HG02588 (cell line): ENCODE data around the gene CLCN7.
"Not testable (repeated sequence)": the region's sequence is repeated elsewhere in the genome, so short reads cannot be mapped to it uniquely, and the experiment has no call there.

Source experiments
- ATAC-seq: cut with Tn5 transposase; IDR thresholded peaks from one replicate; pipeline ENCODE4 v1.9.1; 2021; ENCODE audit warnings: mild to moderate bottlenecking, moderate library complexity; ENCODE audit not compliant: unreplicated experiment

Gene CLCN7

DNA sequence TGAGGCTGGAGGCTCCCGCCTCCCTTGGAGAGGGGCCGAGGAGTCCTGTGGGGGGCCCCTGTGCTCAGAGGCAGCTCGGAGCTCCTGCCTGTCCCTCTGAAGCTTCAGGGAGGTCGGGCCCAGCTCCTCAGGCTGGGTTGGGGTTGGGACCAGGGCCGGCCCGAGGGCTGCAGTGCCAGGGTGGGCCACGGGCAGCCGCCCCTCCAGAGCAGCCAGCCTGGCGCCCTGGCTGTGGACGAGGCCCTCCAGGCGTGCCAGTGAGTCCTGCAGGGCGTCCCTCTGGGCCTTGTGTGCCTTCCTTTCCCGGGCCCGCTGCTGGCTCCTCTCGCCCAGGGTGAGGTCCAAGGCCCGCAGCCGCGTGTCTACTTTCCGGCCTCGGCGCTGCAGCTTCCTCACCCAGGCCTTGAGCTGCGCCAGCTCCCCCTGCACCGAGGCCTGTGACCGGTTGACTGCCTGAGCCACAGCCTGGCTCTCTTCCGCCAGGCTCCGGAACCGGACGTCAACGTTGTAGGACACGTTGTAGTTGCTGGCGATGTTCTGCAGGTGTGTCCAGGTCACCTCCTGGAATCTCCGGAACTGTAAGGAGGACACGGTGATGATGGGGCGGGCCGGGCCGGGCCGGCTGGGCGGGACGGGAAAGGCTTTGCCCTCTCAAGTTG, 12.7 kb upstream of the CLCN7 start:
- ATAC-seq, result no peak

DNA sequence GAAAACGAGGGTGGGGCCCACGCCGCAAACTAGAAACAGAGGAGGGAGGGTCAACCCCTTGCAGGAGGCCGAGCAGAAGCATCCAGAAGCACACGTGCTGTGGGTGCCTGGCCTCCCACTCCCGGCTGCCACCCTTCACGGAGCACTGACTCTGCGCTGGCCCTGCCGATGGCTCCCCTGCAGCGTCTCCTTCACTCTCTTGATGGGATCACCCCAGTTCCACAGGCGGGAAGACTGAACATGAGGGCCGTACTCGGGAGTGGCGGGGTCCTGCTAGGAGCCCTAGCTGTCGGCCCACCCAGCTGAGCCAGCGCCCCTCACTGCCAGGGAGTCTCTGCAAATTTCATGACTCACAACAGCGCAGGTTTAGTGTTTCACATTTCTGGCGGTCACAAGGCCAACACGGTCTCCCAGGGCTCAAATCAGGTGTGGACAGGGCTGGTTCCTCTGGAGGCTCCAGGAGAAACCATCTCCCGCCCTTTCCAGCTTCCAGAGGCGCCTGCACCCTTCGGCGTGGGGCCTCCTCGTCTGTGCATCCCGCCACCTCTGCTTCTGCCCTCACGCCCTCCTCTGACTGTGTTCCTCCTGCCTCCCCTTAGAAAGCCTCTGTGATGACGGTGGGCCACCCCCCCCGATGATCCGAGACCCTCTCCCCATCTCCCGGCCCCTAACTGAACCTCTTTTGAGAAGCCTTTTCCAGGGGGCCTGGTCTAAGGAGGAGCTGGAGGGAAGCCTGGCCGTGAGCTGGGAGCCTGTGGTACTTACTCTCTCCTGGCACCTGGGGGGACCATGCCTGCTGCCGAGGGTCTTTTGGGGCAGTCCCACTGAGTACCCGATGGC, 11.9 kb upstream of the CLCN7 start:
- ATAC-seq, result no peak

DNA sequence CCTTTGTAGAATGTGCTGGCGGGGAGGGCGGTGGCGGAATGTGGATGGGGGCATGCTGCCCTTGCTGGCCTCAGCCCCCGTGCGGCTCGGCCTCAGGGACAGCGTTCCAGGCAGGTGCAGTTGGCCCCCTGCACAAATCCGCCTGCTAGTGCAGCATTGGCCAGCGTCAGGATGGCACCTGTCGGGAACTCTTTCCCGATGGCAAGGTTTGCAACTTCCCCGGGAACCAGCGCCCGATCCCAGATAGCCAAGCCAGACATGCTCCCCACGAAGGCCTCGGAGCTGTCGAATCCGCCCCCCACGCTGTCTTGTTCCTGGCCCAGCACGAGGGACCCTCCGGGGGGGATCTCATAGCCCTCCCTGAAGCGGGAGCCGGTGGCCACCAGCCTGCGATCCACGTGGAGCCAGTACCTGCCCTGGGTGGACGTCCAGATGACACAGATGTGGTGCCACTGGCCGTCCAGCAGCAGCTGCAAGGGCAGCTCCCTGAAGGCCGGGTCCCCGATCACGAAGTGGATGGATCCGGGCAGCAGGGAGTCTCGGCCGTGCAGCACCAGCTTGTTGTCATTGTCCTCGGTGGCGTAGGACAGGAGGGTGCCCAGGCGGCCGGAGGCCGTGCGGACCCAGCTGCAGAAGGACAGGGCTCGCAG, 11.1 kb upstream of the CLCN7 start:
- ATAC-seq, result no peak

DNA sequence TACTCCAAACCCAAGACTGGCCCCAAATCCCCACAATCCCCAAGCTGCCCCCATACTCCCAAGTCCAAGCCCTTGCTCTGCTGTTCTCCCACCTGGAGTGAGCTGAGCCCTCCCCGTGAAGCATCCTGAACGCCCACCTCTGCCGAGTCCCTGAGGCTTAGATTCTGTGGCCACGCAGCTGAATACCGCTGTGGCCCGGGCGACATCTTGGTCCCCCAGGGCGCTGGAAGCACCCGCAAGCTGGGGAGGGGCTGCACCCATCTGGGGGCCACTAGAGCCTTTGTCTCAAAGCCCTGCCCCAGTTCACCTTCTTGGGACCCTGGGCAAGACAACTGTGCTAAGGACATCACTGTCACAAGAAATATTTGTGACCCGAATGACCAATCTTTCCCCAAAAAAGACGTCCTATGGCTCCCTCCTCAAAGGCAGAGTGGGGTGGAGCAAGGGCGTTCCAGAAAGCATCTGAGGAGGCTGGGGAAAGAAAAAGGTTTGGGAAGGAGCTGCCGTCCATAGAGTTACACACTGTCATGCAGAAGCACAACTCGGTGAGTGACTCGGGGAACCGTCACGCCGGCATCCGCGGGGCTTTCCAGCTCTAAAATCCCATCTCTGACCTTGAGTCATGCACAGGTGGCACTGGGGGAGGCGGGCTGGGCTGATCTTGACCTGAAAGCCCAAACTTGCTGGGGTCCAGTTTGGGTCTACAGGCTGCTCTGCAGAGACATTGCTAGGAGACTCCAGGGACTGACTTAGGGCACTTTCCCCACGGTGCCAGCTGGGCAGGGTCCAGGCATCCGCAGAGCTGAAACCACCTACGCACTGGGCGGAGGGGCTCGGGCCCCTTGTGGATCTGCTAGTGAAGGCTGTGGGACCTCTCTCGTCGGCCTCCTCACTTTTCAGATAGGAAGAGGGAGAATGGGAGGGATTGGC, 7.3 kb upstream of the CLCN7 start:
- ATAC-seq, result no peak

DNA sequence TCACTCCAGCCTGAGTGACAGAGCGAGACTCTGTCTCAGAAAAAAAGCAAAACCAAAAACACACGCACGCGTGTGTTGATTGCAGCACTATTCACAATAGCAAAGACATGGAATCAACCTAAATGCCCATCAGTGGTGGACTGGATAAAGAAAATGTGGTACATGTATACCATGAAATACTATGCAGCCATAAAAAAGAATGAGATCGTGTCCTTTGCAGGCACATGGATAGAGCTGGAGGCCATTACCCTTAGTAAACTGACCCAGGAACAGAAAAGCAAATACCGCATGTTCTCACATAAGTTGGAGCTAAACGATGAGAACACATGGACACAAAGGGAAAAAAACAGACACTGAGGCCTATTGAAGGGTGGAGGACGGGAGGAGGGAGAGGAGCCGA, 4.1 kb upstream of the CLCN7 start:
- ATAC-seq, result not testable (repeated sequence)

DNA sequence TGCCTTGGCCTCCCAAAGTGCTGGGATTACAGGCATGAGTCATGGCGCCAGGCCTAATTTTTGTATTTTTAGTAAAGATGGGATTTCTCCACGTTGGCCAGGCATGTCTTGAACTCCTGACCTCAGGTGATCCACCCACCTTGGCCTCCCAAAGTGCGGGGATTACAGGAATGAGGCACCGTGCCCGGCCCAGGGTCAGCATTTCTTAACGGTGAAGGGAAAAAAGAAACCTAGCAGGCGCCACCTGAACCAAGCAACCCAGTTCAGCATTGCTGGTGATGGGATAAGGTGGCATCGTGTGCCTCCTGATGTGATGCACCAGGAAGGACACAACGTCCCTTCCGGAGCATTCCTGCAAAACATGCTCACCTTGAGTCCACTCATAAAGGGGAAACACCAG, 2.2 kb upstream of the CLCN7 start:
- ATAC-seq, result no peak

DNA sequence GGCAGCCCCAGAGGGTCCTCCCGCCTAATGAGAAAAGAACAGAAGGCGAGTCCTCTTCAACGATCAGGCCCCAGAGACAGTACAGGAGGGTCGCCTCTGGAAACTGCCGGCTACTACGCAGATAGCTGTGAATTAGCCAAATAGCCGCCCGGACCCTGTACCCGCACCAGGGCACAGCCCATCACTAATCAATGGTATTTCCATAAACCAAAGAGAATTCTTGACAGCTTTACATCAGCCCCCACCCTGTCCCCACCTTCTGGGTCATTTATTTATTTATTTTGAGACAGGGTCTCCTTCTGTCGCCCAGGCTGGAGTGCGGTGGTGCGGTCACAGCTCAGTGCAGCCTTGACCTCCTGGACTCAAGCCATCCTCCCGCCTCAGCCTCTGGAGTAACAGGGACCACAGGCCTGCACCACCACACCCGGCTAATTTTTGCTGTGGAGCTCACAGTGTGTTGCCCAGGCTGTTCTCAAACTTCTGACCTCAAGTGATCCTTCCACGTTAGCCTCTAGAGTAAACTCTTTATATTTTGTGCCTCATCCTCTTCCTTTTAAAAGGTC, 805 bp upstream of the CLCN7 start:
- no peak for ATAC-seq

DNA sequence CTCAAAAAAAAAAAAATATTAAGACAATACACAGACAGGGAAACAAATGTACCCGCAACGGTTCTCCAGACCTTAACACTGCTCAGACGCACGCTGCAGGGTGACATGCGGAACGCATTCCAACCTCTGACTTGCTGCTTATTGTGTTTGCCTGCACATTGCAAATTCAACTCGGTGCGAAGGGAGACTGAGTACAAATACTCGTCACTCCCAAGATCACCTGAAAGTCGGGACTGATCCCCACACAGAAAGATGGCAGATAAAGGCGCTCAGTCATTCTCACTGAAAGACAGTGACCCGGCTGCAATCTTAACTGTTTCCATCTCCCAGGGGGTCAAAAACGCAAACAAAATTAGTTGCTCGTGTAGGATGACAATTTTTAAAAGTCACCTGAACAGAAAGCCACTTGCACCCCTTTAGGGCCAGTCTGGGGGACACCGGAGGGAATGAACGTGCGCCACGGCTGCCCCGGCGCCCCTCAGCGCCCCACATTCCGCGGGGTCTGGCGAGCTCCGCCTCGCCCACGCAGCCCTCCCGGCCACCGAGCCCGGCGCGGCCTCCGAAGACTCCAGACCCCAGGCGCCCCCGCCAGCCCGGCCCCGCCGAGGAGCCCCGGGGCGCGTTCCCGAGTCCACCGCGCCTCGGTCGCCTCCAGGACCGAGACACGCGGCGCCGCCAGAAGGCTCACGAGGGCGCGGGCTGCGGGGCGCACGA, 589 bp downstream of the CLCN7 start:
- ATAC-seq, result peak; percentile 17

DNA sequence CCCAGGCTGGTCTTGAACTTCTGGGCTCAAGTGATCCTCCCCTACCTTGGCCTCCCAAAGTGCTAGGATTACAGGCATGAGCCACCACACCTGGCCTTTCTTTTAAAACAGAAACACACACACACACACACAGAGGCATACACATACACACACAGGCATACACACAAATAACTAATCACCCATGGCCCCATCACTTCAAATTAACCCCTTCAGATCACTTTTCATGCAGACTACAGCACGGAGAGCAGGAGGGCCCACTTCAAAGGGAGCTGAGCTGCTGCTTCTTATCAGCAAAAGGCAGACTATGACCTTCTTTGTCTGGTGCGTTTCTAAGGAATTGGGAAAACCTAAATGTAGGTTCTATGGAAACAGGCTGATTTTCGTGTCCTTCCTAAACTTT, 1.9 kb downstream of the CLCN7 start:
- no peak for ATAC-seq

DNA sequence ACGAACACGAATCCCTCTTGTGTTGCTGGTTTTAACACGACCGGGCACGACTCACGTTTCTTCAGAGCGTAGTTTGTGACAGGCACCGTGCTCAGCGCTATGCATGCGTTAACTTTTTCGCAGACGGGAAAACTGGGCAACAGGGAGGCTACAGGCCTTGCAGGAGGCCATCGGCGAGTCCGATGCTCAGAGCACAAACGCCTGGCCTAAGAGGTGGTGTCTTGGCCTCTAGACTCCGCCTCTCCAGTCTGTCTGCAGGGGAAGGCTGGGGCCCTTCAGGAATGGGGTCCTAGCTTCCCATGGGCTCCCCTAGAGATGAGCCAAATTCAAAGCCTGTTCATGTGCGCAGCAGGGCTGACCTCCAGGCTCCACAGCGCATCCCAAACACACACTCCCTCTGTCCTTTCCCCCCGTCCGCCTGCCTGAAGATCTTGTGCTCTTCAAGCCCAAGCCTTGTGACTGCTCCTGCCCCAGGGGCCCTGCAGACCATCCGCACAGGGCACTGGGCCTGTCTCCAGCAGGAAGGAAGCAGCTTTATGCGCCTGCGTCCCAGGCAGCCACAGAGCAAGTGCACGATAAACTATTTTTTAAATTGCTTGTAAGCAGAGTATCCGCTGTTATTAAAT, 3.1 kb downstream of the CLCN7 start:
- ATAC-seq, result no peak

DNA sequence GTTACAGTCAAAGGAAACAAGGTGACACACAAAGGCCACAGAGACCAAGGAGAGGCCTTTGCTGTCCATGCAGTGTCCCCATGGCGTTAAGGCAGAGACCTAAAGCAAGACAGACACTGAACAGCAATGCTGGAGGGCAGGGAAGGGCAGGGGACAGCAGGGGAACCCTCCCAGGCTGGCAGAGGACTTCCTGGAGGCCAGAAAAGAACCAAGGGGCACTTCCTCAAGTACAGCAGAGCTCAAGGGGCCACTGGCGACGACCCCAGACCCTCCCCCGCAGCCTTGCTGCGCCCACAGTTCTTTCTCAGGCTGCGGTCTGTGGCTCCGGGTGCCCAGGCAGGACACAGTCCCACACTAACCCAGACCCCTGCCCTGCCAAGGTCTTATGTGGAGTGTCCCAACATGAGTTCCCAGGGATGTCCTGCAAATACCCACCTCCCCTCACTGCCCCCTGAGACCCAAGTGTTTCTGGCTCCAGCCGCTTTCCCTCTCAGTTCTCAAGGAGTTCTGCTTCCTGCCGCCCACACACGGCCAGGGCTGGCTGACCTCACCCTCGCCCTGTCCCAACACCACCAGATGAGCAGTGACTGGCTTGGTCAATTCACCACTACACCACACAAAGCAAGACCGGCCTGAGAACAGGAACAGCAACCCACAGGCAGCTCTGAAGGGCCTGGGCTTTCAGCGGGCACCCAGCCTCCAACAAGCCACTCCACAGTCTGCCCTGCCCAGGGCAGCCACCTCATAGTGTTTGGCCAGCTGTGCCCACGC, 4.2 kb downstream of the CLCN7 start:
- ATAC-seq, result no peak

DNA sequence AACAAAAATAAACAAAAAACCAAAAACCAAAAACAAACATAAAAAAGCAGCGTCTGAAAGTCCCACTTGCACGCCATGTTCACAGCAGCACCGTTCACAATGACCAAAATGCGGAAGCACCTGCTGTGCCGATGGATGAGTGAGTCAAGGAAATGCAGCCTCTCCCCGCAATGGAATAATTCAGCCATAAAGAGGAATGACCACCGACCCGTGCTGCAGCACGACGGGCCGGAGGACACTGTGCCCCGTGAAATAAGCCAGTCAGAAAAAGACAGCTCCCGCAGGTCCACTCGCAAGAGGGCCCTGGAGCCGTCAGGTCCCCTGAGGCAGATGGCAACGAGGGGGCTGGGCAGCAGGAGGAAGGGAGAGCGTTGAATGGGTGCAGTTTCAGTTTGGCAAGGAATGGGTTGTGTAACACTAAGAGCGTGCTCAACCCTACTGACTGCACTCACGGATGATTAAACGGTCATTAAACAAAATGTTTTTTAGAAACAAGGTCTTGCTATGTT, 5.1 kb downstream of the CLCN7 start:
- no peak for ATAC-seq

DNA sequence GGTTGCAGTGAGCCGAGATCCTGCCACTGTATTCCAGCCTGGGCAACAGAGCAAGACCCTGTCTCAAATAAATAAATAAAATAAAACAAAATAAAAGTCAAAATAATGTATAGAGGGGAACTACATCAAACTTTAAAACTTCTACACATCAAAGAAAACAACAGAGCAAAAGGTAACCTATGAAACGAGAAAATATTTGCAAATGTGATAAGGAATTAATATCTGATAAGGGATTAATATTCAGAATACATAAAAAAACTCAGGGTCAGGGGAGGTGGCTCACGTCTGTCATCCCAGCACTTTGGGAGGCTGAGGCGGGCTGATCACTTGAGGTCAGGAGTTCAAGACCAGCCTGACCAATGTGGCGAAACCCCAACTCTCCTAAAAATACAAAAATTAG, 5.7 kb downstream of the CLCN7 start:
- ATAC-seq, result not testable (repeated sequence)

DNA sequence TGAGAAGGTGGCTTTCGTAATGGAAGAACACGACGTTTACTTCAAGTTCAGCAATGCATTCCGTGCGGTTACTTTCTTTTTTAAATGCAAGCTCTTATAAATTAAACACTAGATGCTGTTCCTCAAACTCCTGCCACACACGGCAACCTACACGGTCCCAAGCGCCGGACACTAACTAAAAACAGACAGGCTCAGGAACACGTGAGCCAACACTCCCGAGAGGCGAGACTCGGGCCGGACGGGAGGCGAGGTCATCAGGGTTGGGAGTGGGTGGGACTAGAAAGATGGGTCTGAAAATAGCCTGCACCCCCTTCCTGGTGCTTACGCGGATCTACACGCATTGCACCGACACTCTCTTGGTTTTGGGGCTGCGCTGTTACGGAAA, 6.4 kb downstream of the CLCN7 start:
- no peak for ATAC-seq

DNA sequence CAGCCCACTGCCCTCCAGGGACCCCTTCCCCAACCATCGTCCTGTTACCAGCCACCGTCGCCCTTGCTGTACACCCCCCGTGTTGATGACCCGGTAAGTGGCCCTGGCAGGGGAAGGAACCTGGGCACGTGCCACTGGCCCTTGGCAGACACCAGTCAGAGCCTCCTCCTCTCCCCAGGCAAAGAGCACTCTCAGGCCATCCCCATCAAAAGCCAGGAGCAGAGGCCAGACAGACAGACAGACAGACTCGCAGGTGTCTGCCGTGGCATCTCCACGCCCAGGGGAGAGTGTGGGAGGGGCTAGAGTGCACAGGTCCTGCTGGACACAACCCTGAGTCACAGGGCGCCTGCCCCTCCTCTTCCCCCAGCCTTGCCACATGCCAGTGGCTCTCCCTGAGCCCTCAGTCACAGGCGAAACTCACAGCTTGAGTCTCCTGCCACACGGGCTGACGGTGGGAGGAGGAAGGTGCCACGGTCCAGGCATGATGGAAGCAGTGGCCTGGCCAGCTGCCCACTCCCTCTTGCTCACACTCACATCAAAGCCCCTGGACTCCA, 7.8 kb downstream of the CLCN7 start:
- no peak for ATAC-seq

DNA sequence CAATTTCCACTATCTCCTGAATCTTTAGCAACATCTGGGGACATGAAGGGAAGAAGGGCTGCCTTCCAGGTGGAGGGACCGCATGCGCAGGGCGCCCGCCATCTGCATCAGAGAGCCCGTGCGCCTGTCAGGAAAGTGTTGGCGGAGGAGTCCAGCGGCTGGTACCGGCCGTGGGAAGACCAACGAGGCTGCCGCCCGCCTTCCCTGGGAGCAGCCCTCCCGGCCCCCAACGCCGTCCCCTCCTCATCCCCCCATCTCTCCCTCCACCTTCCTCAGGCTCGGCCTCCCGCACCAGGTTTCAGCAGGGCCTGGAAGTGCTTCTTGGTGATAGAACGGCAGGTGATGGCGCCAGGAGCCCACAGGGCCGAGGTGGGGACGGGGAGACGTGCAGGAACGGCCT, 8.8 kb downstream of the CLCN7 start:
- ATAC-seq, result no peak

DNA sequence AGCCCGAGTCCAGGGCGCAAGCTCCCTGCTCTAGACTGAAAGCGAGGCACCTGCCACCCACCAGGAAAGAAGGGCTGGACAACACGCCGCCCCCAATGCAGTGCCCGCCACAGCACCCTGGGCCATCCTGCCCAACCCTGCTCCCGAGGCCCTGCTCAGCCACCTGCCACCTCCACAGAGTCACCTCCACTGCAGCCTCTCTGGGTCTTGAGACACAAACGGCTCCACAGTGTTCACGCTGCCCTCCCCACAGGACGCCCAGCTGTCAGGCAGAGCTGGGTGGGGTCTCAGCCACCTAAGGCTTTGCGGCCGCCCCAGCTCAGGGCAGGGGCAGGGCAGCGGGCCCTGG, 9.3 kb downstream of the CLCN7 start:
- ATAC-seq, result no peak

DNA sequence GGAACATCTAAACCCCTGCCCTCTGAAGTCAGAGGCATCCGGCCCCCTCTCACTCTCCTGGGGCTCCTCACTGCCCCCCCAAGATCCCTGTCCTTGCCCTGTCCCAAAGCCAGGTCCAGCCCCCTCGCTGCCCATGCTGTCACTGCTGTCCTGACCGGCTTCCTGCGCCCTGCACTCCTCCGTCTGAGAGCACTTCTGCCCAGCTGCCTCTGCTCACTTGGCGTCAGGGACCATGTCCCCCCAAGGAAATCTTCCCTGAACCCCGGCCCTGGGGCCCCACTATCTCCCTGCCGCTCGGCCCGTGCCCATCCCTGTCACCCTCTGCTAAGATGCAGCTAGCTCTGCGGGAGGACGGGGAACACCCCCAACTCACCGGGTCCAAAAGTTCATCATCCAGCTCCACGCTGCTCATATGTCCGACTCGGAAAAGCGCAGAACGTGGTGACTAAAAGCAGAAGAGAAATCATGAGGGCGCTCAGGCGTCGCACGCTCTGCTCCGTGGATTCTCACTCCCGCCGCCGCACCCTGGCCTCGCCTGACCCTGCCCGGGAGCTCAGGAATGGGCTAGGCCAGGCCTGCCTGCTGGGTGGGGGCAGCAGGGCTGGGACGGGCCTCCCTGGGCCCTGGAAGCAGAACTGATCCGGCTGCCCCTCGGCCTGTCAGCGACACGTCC, 9.8 kb downstream of the CLCN7 start:
- ATAC-seq, result no peak
